HEK293T (cell line): ENCODE data around the gene FAXDC2.

Source experiments
- CTCF ChIA-PET: fragments of 350-600 bp; formaldehyde crosslinking; extraction: SDS; loops from one replicate; lab custom pipeline; 2021; ENCODE audit warnings: antibody characterized with exemption, inconsistent platforms; lab: Yijun Ruan, JAX
- POLR2A ChIA-PET: fragments of 350-600 bp; formaldehyde crosslinking; extraction: SDS; loops from one replicate; lab custom pipeline; 2020; ENCODE audit warnings: antibody characterized with exemption, inconsistent platforms; lab: Yijun Ruan, JAX
- DNase-seq: peaks from one replicate; pipeline ENCODE4 v3.0.0; 2012; ENCODE audit warnings: mixed read lengths; ENCODE audit errors: extremely low spot score
- ARNT ChIP-seq: fragments of 450-650 bp; IDR thresholded peaks from 2 replicates; pipeline ENCODE4 v1.6.1; 2017; ENCODE audit warnings: mild to moderate bottlenecking
- BHLHE40 ChIP-seq: fragments of 450-650 bp; IDR thresholded peaks from 2 replicates; pipeline ENCODE4 v1.6.1; 2016; ENCODE audit warnings: mild to moderate bottlenecking, moderate library complexity, borderline replicate concordance
- CTBP1 ChIP-seq: fragments of 450-650 bp; IDR thresholded peaks from 2 replicates; pipeline ENCODE4 v1.6.1; 2016; ENCODE audit warnings: borderline replicate concordance
- ELF4 ChIP-seq: fragments of 450-650 bp; IDR thresholded peaks from 2 replicates; pipeline ENCODE4 v1.6.1; 2017; ENCODE audit warnings: antibody characterized with exemption
- FOXA1 ChIP-seq: fragments of 450-650 bp; IDR thresholded peaks from 2 replicates; pipeline ENCODE4 v1.6.1; 2016; ENCODE audit warnings: mild to moderate bottlenecking
- FOXK2 ChIP-seq: fragments of 450-650 bp; IDR thresholded peaks from 2 replicates; pipeline ENCODE4 v1.6.1; 2016; ENCODE audit warnings: mild to moderate bottlenecking
- FOXM1 ChIP-seq: fragments of 450-650 bp; IDR thresholded peaks from 2 replicates; pipeline ENCODE4 v1.6.1; 2017; ENCODE audit warnings: mild to moderate bottlenecking, borderline replicate concordance
- HDGF ChIP-seq: fragments of 450-650 bp; IDR thresholded peaks from 2 replicates; pipeline ENCODE4 v1.6.1; 2017; ENCODE audit warnings: antibody characterized with exemption, borderline replicate concordance
- L3MBTL2 ChIP-seq: fragments of 450-650 bp; conservative IDR thresholded peaks from 2 replicates; pipeline ENCODE4 v1.6.1; 2016; ENCODE audit warnings: mild to moderate bottlenecking
- LEF1 ChIP-seq: fragments of 450-650 bp; IDR thresholded peaks from 2 replicates; pipeline ENCODE4 v1.6.1; 2017; ENCODE audit warnings: mild to moderate bottlenecking, borderline replicate concordance
- NFRKB ChIP-seq: fragments of 450-650 bp; IDR thresholded peaks from 2 replicates; pipeline ENCODE4 v1.6.1; 2016; ENCODE audit warnings: mild to moderate bottlenecking, moderate library complexity
- SP1 ChIP-seq: fragments of 450-650 bp; IDR thresholded peaks from 2 replicates; pipeline ENCODE4 v1.6.1; 2017
- SUZ12 ChIP-seq: fragments of 450-650 bp; IDR thresholded peaks from 2 replicates; pipeline ENCODE4 v1.6.1; 2016; ENCODE audit warnings: mild to moderate bottlenecking
- TARDBP ChIP-seq: fragments of 450-650 bp; IDR thresholded peaks from 2 replicates; pipeline ENCODE4 v1.6.1; 2016
- ZNF384 ChIP-seq: fragments of 450-650 bp; IDR thresholded peaks from 2 replicates; pipeline ENCODE4 v1.6.1; 2016
- TF ChIP-seq, protein P1 (sequence below): fragments of 450-650 bp; IDR thresholded peaks from 2 replicates; pipeline ENCODE4 v1.6.1; 2016

Gene FAXDC2

DNA sequence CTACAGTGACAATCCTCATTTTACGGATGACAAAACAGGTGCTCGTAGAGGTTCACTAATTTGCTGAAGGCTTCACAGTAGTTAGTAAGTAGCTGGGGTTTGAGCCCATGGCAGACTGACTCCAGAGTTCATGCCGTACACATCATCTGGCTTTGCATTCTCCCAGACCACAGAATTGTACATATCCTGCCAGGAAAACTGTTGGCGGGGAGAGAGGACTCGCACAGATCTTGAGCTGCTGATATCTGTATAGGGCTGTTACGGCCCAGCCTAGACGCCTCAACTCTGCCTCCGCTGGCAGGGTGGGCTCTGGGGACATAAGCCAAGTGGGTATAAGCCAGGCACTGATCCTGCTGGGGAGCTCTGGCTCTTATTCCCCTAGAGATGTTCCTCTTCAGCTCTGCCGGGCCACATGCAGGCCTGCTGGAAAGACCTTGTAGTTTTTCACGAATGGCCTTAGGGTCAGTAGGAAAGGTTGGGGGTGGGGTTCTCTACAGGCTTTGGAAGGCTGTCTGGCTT is 79.0 kb downstream of the FAXDC2 start:
- ChIA-PET CTCF (interaction anchor here (0.6 to 1.3 kb wide), 4 partner anchors 10 to 464 kb away, joined by 3 to 5 read pairs (median 4); no protein-coding TSS in a partner anchor), POLR2A (interaction anchor here (0.8 to 1.0 kb wide), 2 partner anchors 9 to 18 kb away, joined by 3 to 4 read pairs; no protein-coding TSS in a partner anchor)
- DNase-seq: no peak
- TF ChIP-seq CTBP1 (no peak), LEF1 (no peak), FOXA1 (no peak), SP1 (no peak), SUZ12 (no peak), HDGF (no peak), ARNT (no peak), L3MBTL2 (no peak), BHLHE40 (no peak), NFRKB (no peak), FOXK2 (no peak), ZNF384 (no peak)
- TF ChIP-seq, protein P1, sequence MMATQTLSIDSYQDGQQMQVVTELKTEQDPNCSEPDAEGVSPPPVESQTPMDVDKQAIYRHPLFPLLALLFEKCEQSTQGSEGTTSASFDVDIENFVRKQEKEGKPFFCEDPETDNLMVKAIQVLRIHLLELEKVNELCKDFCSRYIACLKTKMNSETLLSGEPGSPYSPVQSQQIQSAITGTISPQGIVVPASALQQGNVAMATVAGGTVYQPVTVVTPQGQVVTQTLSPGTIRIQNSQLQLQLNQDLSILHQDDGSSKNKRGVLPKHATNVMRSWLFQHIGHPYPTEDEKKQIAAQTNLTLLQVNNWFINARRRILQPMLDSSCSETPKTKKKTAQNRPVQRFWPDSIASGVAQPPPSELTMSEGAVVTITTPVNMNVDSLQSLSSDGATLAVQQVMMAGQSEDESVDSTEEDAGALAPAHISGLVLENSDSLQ: no peak

DNA sequence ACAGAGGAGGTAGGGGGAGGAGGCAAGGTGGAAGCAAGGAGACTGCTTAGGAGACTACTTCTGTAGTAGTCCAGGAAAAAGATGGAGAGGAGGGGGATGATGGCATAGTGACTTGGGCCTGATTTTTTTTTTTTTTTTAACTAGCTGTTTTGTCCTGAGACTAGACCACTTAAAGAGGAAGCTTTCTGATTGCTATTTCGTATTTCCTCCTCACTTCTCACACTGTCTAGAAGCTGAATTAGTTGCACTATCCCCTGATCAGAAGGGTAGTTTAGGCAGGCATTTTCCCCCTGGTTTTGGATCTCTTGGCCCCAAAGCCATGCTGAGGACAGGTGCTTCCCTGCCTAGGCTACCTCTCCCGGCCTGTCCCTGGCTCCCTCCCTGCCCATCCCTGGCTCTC is 80.3 kb downstream of the FAXDC2 start:
- ChIA-PET POLR2A (no interaction called here), CTCF (interaction anchor here (1.3 kb wide), 1 partner anchor 12 kb away, joined by 5 read pairs; no protein-coding TSS in a partner anchor)
- DNase-seq: no peak
- TF ChIP-seq NFRKB (no peak), FOXA1 (no peak), ELF4 (no peak), LEF1 (no peak), BHLHE40 (no peak), SUZ12 (no peak), SP1 (no peak), HDGF (no peak), CTBP1 (no peak), ZNF384 (no peak), FOXM1 (no peak), ARNT (no peak), L3MBTL2 (no peak), FOXK2 (no peak), TARDBP (no peak)
- TF ChIP-seq, protein P1: no peak
